ENCODE data around the gene RAB30.

- no peak for TF ChIP-seq CTCF (conservative IDR thresholded peaks at IDR 0.05)
- no peak for TF ChIP-seq ZFX (IDR thresholded peaks at IDR 0.05)
Measured at GRCh38 chr11:83120327-83120726, 48.6 kb upstream of the RAB30 start.

Data from C4-2B (cell line).